DOHH2 (cell line): ENCODE data around the gene IGFL2.
"Not testable (repeated sequence)": the region's sequence is repeated elsewhere in the genome, so short reads cannot be mapped to it uniquely, and the experiment has no call there.

Experiments used
- H3F3A ChIP-seq: fragments of 200-600 bp; sonication (generic), shearing (Covaris generic); 2 replicates; pipeline ENCODE4 v1.6.0; 2016; ENCODE audit warnings: antibody characterized with exemption, mild to moderate bottlenecking; ENCODE audit not compliant: control insufficient read depth, insufficient read depth
- H3K27ac ChIP-seq: fragments of 200-600 bp; sonication (generic); 2 replicates; pipeline ENCODE4 v1.5.1; 2014; ENCODE audit warnings: low read depth, mild to moderate bottlenecking, low read length, moderate library complexity
- H3K27me3 ChIP-seq: fragments of 200-600 bp; sonication (generic); 2 replicates; pipeline ENCODE4 v1.6.1; 2014; ENCODE audit warnings: mild to moderate bottlenecking, low read length, mixed read lengths; ENCODE audit not compliant: control insufficient read depth
- H3K36me3 ChIP-seq: fragments of 200-600 bp; sonication (generic); 2 replicates; pipeline ENCODE4 v1.6.1; 2014; ENCODE audit warnings: mild to moderate bottlenecking, low read length, moderate library complexity, mixed read lengths; ENCODE audit not compliant: control insufficient read depth
- H3K4me1 ChIP-seq: fragments of 200-600 bp; sonication (generic); 2 replicates; pipeline ENCODE4 v1.6.1; 2014; ENCODE audit warnings: mild to moderate bottlenecking, low read length, mixed read lengths; ENCODE audit not compliant: control insufficient read depth
- H3K4me2 ChIP-seq: fragments of 200-600 bp; sonication (generic); 2 replicates; pipeline ENCODE4 v1.6.0; 2014; ENCODE audit warnings: mild to moderate bottlenecking, low read length, moderate library complexity
- H3K4me3 ChIP-seq: fragments of 200-600 bp; sonication (generic); 2 replicates; pipeline ENCODE4 v1.5.1; 2014; ENCODE audit warnings: mild to moderate bottlenecking, low read length, mixed read lengths
- H3K79me2 ChIP-seq: fragments of 200-600 bp; sonication (generic); 2 replicates; pipeline ENCODE4 v1.6.1; 2014; ENCODE audit warnings: mild to moderate bottlenecking, low read length, mixed read lengths; ENCODE audit not compliant: control insufficient read depth
- H3K9me2 ChIP-seq: fragments of 200-600 bp; sonication (generic); replicated peaks from 2 replicates; pipeline ENCODE4 v1.6.1; 2014; ENCODE audit warnings: mild to moderate bottlenecking, low read length, mixed read lengths; ENCODE audit not compliant: control insufficient read depth
- H3K9me3 ChIP-seq: fragments of 200-600 bp; sonication (generic); 2 replicates; pipeline ENCODE4 v1.6.1; 2014; ENCODE audit warnings: antibody characterized with exemption, low read length, mixed read lengths; ENCODE audit not compliant: control insufficient read depth, insufficient read depth
- H4K20me1 ChIP-seq: fragments of 200-600 bp; sonication (generic); 2 replicates; pipeline ENCODE4 v1.6.0; 2014; ENCODE audit warnings: low read depth, mild to moderate bottlenecking, antibody characterized with exemption, low read length, moderate library complexity; ENCODE audit not compliant: control insufficient read depth, insufficient read depth
- CTCF ChIP-seq: fragments of 200-600 bp; sonication (generic); IDR thresholded peaks from one replicate; pipeline ENCODE4 v1.5.1; 2014; ENCODE audit warnings: antibody characterized with exemption, mild to moderate bottlenecking, low read depth, low read length; ENCODE audit not compliant: poor library complexity, severe bottlenecking
- EZH2phosphoT487 ChIP-seq: fragments of 200-600 bp; sonication (generic); IDR thresholded peaks from 2 replicates; pipeline ENCODE4 v1.6.1; 2017; ENCODE audit warnings: borderline replicate concordance, mild to moderate bottlenecking, antibody characterized with exemption, low read length, moderate library complexity, mixed read lengths

IGFL2 gene

GRCh38 chr19:46191972-46192371 is 43.9 kb downstream of the IGFL2 start:
- Histone ChIP-seq H3K79me2 (no peaks in the 10 kb centered on the region), H3K9me2 (no peaks in the 10 kb centered on the region), H3K27me3 (peaks cover 5% of the 10 kb centered on the region; the same call in 1 of the 2 replicates), H3K36me3 (no peaks in the 10 kb centered on the region), H3K27ac (no peak overlapping the region), H3K4me3 (no peak overlapping the region), H4K20me1 (no peaks in the 10 kb centered on the region), H3K4me1 (no peaks in the 10 kb centered on the region), H3K9me3 (no peaks in the 10 kb centered on the region), H3F3A (no peaks in the 10 kb centered on the region), H3K4me2 (no peak overlapping the region)
- TF ChIP-seq CTCF: no peak
- no peak for TF ChIP-seq EZH2phosphoT487

- not testable (repeated sequence) for H3K27me3 ChIP-seq, H3K36me3 ChIP-seq, H3F3A ChIP-seq, H3K9me2 ChIP-seq, H3K79me2 ChIP-seq, H3K4me2 ChIP-seq, H3K4me1 ChIP-seq, H3K4me3 ChIP-seq, H4K20me1 ChIP-seq, H3K9me3 ChIP-seq, H3K27ac ChIP-seq
Observed at GRCh38 chr19:46192626-46192991, 44.6 kb downstream of the IGFL2 start.

GRCh38 chr19:46192992-46193650 is 45.1 kb downstream of the IGFL2 start:
- Histone ChIP-seq H3K4me1 (no peaks in the 10 kb centered on the region), H4K20me1 (no peaks in the 10 kb centered on the region), H3F3A (no peaks in the 10 kb centered on the region), H3K79me2 (no peaks in the 10 kb centered on the region), H3K4me3 (no peak overlapping the region), H3K27ac (no peak overlapping the region), H3K36me3 (no peaks in the 10 kb centered on the region), H3K9me3 (no peaks in the 10 kb centered on the region), H3K27me3 (peaks cover 5% of the 10 kb centered on the region; the same call in 1 of the 2 replicates), H3K4me2 (no peak overlapping the region), H3K9me2 (no peaks in the 10 kb centered on the region)
- TF ChIP-seq CTCF (no peak), EZH2phosphoT487 (no peak)

GRCh38 chr19:46193678-46194077 is 45.6 kb downstream of the IGFL2 start:
- Histone ChIP-seq H3F3A (no peaks in the 10 kb centered on the region), H3K27ac (no peak overlapping the region), H3K4me2 (no peak overlapping the region)

More at GRCh38 chr19:46193678-46194077, 45.6 kb downstream of the IGFL2 start:
- no peaks in the 10 kb centered on the region for H3K9me3 ChIP-seq
- peaks cover 5% of the 10 kb centered on the region; the same call in 1 of the 2 replicates for H3K27me3 ChIP-seq
- TF ChIP-seq CTCF: no peak
- TF ChIP-seq EZH2phosphoT487: no peak
- H3K4me3 ChIP-seq: no peak overlapping the region
- no peaks in the 10 kb centered on the region for H3K79me2 ChIP-seq
- H4K20me1 ChIP-seq: no peaks in the 10 kb centered on the region
- H3K36me3 ChIP-seq: no peaks in the 10 kb centered on the region
- no peaks in the 10 kb centered on the region for H3K9me2 ChIP-seq
- no peaks in the 10 kb centered on the region for H3K4me1 ChIP-seq
